K562 (cell line): ENCODE data around the gene PTPN14. TPM values are rescaled to one million over a fixed set of nuclear protein-coding genes. Genes with fewer than 3 reads are reported as not detected.

Experiments
- polyA plus RNA-seq, 8 experiments: library from polyadenylated mRNA; depleted of rRNA in 4 of 8; stranded (reverse) in 5 of 8; unstranded in 3 of 8; fragments of >200 nt; fragmentation: Nextera tagmentation in 2 of 8; fragmentation: Illumina TruSeq in 1 of 8; extraction: Ambion mirVana in 2 of 8; extraction: Trizol in 1 of 8; gene quantifications; 2 replicates each; pipeline versions ENCODE4 v1.2.1 to v1.2.3, GENCODE V29; 2011 to 2014; ENCODE audit warnings: inconsistent platforms in 1 of 8, missing spikeins in 1 of 8
- total RNA-seq, 7 experiments: library from RNA; depleted of rRNA in 6 of 7; stranded (reverse); fragments of >200 nt in 6 of 7; fragmentation: Illumina TruSeq in 2 of 7; extraction: Trizol in 2 of 7; gene quantifications; 2 replicates each; pipeline versions ENCODE4 v1.2.1 to v1.2.3, GENCODE V29; 2011 to 2021; ENCODE audit warnings: low replicate concordance in 1 of 7
- TF ChIP-seq, protein P1 (sequence below), 2 experiments: fragments of 450-650 bp; IDR thresholded peaks; 2 replicates each; pipeline ENCODE4 v1.6.1; 2016; ENCODE audit warnings: mild to moderate bottlenecking in 2 of 2, borderline replicate concordance in 1 of 2, low read depth in 1 of 2, moderate library complexity in 1 of 2
- TF ChIP-seq, protein P2 (sequence below), 2 experiments: fragments of 450-650 bp in 1 of 2; IDR thresholded peaks; 2 replicates each; pipeline ENCODE4 v1.6.1; 2011 to 2017; ENCODE audit warnings: low read depth in 2 of 2, antibody characterized with exemption in 1 of 2, borderline replicate concordance in 1 of 2, low read length in 1 of 2, mild to moderate bottlenecking in 1 of 2, mixed read lengths in 1 of 2; ENCODE audit not compliant: control insufficient read depth in 1 of 2

Gene PTPN14
- total and polyA plus RNA-seq, 9 of the 15 experiments (the other 6 are each of a cell fraction or from before 2014, with no cell fraction given) = 0.01 to 0.29 (median 0.04) TPM; not detected in 6

DNA sequence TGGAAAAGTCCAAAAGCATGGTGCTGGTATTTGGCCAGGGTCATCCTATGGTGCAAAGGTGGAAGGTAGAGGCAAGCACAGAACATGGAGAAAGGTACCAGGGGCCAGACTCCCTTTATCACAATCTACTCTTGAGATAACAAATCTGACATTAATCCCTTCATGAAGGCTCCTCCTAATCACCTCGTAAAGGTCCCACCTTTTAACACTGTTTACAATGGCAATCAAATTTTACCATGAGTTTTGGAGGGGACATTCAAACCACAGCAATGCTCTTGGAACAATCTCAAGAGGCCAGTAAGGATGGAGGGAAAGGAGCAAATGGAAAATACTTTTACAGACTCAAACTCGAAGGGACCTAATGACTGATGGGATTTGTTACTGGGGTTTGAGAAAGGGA, 6.1 kb downstream of the PTPN14 start (continued):
- TF ChIP-seq, protein P1, sequence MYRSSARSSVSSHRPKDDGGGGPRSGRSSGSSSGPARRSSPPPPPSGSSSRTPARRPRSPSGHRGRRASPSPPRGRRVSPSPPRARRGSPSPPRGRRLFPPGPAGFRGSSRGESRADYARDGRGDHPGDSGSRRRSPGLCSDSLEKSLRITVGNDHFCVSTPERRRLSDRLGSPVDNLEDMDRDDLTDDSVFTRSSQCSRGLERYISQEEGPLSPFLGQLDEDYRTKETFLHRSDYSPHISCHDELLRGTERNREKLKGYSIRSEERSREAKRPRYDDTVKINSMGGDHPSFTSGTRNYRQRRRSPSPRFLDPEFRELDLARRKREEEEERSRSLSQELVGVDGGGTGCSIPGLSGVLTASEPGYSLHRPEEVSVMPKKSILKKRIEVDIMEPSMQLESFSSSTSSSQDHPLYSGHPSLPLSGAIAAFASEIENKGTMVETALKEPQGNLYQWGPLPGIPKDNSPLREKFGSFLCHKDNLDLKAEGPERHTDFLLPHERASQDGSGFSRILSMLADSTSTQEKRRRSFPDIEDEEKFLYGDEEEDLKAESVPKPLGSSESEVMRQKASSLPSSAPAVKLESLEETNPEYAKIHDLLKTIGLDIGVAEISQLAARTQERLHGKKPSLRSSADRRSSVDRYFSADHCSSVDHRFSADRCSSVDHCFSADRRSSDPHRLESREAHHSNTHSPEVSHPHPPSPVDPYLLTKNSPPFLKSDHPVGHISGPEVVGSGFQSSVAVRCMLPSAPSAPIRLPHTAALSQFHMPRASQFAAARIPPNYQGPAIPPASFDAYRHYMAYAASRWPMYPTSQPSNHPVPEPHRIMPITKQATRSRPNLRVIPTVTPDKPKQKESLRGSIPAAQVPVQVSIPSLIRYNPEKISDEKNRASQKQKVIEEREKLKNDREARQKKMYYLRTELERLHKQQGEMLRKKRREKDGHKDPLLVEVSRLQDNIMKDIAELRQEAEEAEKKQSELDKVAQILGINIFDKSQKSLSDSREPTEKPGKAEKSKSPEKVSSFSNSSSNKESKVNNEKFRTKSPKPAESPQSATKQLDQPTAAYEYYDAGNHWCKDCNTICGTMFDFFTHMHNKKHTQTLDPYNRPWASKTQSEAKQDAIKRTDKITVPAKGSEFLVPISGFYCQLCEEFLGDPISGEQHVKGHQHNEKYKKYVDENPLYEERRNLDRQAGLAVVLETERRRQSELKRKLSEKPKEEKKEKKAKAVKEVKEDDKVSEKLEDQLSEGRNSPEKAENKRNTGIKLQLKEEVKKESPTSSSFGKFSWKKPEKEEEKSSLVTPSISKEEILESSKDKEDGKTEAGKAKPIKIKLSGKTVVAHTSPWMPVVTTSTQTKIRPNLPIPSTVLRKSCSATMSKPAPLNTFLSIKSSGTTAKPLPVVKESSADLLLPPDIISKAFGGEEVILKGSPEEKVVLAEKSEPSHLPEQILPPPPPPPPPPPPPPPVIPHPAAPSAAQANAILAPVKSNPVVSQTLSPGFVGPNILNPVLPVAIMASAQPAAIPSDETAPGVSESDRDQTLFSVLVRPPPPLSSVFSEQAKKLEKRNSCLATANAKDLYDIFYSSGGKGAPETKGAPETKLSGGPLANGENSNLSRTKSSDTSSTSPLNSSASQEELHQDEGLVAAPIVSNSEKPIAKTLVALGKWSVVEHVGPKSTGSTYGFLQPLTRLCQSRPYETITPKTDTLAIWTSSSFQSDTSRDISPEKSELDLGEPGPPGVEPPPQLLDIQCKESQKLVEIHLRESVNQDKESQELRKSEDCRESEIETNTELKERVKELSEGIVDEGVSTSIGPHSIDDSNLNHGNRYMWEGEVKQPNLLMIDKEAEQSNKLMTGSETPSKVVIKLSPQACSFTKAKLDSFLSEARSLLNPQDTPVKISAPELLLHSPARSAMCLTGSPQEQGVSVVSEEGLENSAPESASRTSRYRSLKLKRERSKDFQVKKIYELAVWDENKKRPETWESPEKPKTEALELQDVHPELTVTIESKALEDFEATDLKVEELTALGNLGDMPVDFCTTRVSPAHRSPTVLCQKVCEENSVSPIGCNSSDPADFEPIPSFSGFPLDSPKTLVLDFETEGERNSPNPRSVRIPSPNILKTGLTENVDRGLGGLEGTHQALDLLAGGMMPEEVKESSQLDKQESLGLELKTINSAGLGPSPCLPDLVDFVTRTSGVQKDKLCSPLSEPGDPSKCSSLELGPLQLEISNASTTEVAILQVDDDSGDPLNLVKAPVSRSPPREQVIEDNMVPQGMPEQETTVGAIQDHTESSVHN (IDR thresholded peaks at IDR 0.05; ENCODE audit: borderline replicate concordance in 1 of 2, low read depth in 1 of 2) = no peak
- TF ChIP-seq, protein P2, sequence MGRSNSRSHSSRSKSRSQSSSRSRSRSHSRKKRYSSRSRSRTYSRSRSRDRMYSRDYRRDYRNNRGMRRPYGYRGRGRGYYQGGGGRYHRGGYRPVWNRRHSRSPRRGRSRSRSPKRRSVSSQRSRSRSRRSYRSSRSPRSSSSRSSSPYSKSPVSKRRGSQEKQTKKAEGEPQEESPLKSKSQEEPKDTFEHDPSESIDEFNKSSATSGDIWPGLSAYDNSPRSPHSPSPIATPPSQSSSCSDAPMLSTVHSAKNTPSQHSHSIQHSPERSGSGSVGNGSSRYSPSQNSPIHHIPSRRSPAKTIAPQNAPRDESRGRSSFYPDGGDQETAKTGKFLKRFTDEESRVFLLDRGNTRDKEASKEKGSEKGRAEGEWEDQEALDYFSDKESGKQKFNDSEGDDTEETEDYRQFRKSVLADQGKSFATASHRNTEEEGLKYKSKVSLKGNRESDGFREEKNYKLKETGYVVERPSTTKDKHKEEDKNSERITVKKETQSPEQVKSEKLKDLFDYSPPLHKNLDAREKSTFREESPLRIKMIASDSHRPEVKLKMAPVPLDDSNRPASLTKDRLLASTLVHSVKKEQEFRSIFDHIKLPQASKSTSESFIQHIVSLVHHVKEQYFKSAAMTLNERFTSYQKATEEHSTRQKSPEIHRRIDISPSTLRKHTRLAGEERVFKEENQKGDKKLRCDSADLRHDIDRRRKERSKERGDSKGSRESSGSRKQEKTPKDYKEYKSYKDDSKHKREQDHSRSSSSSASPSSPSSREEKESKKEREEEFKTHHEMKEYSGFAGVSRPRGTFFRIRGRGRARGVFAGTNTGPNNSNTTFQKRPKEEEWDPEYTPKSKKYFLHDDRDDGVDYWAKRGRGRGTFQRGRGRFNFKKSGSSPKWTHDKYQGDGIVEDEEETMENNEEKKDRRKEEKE (IDR thresholded peaks at IDR 0.05; ENCODE audit: borderline replicate concordance in 1 of 2, control insufficient read depth in 1 of 2, low read depth in 2 of 2, low read length in 1 of 2) = no peak
